Spleen (tissue), 7 donors: Measurements from ENCODE around the gene VGLL4.

ENCODE experiments used
- POLR2AphosphoS5 ChIP-seq, 3 donors: sonication (generic); formaldehyde crosslinking; IDR thresholded peaks; one replicate each; pipeline ENCODE4 v1.5.1; 2017; ENCODE audit warnings: antibody characterized with exemption in 3 of 3
- TF ChIP-seq, protein P1 (sequence below), 11 experiments: fragments of 200-600 bp in 7 of 11; fragments of 450-650 bp in 4 of 11; sonication (generic) in 4 of 11; IDR thresholded peaks in 8 of 11; conservative IDR thresholded peaks in 3 of 11; 1 replicate in 7 of 11; 2 replicates in 4 of 11; pipeline versions ENCODE4 v1.4.0 to v1.8.0; 2016 to 2021; ENCODE audit warnings: antibody characterized with exemption in 11 of 11, inconsistent platforms in 4 of 11, mild to moderate bottlenecking in 1 of 11
- donor health status: DM: no; HTN: no; CAD: no; lungs with moderate emphysema.
- donor health status: DM: no; HTN: no; CAD: no.
- donor health status: DM: no; HTN: no; CAD: no.

DNA sequence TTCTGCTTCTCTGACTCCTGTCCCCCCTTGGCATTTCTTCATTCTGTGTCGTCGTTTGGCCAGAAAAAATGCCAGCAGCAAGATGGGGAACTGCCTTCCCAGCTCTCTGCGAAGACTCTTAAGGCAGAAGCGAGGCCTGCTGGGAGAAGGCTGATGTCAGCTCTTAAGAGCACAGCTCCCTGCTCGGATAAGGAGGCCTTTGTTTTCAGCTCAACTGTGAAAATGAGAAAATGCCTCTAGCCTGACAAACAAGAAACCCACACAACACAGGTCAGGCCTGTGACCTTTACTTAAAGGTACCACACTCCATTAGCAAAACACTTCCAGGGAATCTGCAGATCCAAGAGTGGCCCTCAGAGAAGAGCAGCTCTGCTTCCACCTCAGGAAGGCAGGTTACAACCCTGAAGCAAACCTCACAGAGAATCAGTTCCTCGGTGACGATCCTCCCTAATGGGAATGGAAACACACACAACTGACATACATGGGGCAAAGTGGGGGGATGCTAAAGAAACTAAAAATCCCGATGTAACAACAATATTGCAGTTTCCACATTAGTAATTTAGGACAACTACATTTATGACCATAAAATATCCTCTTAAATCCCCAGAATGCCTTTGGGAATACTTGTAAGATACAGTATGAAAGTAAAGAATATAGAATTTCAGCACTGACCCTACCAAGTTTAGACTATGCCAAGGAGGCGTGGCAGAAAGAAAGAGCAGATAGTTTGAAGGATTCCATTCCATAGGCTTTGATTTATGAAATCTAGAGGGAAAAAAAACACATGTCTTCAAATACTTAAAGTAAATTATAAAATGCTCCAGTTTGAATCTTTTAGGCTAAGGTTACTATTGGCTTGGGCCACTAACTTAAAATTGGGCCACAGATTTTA, 52.1 kb downstream of the VGLL4 start:
- TF ChIP-seq, protein P1, sequence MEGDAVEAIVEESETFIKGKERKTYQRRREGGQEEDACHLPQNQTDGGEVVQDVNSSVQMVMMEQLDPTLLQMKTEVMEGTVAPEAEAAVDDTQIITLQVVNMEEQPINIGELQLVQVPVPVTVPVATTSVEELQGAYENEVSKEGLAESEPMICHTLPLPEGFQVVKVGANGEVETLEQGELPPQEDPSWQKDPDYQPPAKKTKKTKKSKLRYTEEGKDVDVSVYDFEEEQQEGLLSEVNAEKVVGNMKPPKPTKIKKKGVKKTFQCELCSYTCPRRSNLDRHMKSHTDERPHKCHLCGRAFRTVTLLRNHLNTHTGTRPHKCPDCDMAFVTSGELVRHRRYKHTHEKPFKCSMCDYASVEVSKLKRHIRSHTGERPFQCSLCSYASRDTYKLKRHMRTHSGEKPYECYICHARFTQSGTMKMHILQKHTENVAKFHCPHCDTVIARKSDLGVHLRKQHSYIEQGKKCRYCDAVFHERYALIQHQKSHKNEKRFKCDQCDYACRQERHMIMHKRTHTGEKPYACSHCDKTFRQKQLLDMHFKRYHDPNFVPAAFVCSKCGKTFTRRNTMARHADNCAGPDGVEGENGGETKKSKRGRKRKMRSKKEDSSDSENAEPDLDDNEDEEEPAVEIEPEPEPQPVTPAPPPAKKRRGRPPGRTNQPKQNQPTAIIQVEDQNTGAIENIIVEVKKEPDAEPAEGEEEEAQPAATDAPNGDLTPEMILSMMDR (IDR thresholded peaks at IDR 0.05 in 8 of 11, conservative IDR thresholded peaks at IDR 0.05 in 3 of 11), result no peak
- TF ChIP-seq POLR2AphosphoS5 (IDR thresholded peaks at IDR 0.05), result peak in 1 of 3 donors; percentile 9
